Superior temporal gyrus (tissue), 1 donor: Measurements from ENCODE around the gene SLTM.
"Not testable (repeated sequence)": the region's sequence is repeated elsewhere in the genome, so short reads cannot be mapped to it uniquely, and the experiment has no call there.

Source experiments
- DNase-seq: peaks from one replicate; pipeline ENCODE4 v3.0.0-alpha.2; 2016; ENCODE audit errors: extremely low spot score

Gene SLTM

DNA sequence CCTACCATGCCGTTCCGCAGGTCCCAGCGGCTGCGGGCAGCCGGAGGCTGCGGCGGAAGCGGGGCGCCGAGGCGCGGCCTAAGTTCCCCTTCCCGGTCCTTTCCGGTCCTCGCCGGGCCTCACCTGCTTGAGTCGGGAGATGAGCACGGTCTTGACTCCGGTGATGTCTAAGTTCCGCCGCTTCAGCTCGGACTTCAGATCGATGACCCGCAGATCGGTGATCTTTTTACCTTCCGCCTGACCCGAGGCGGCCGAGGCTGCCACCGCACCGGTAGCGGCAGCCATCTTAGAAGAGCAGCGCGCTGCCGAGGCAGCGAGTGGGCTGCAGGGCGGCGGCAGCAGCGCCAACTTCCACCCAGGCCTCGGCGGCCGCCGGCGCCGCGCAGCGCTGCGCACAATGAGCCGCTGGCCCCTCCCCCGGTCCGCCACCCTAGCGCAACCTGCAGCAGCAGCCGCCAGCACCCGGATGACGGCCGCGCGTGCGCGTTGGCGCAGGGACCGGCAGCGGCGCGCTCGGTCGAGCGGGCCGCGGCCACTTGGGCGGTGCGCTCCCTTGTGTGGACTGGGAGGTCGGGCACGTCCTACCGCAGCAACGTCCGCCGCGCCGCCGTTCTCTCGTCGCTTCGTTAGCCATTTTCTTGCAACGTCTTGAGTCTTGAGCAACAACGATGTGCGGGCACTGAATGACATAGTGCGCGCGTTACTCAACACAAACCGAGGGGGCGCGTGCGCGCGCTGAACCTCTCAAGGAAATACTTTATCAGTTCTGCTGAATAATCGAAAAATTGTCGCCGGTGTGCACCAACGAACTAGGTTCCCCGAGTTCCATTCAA, at the start of gene SLTM:
Gene SLTM (minus strand): TSS at position 399 of the 833 bp plus-strand sequence. CDS start 114 bp downstream, at position 285.
- DNase-seq = peak; percentile 89

DNA sequence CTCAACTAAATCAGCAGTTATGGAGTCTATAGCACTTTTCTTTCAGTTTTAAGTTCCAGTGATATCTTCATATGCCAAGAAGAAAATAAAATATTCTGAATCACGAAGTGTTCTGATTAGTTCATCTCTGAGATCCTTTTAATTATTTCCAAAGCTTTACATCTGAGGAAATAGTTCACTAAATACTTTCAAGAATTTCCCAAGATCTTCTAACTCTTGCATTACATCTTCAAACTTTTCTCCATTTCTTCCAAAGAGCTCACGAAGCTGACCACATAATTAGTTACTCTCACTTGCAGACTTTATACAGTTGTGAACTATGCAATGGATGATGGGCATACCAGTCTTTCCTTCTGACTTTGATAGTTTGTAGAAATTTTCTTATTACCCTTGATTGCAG, 49.8 kb upstream of the SLTM start:
- DNase-seq = no peak

GRCh38 chr15:58981808-58982475, 48.5 kb upstream of the SLTM start:
- DNase-seq = no peak

DNA sequence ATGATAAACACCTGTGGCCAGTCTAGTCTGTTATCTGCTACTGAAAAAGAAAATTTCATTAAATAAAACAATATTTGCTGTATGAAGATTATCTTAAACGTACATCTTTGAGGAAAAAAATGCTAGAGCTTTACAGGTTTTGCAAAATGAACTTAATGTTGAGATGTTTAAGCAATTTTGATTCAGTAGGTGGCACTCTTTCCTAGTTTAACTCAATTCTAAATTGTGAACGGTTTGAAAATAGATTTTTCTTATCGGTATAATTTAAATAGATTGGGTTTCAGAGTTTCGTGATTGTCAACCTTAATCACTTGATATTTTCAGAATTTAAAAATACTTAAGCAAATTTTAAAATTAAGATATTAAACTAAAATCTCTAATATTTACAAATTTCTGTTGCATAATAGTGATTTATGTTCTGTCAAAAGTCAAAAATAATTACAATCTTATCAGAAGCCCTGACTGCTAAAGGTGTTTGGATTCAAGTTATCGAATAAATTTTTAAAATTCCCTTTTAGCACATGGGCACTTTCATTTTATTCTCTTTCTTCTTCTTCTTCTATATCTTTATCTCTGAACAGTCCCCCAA, 47.0 kb upstream of the SLTM start:
- peak; percentile 81 for DNase-seq

DNA sequence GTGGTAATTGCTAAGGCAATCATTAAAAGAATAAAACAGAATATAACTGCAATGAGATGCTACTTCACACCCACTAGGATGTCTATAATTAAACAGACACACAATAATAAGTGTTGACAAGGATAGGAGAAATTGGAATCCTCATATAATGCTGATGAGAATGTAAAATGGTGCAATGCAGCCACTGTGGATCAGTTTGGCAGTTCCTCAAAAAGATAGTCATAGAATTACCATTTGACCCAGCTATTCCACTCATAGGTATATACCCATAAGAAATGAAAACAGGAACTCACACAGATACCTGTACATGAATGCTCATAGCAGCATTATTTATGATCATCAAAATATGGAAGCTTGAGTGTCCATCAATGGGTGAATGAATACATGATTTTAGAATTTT, 44.4 kb upstream of the SLTM start:
- no peak for DNase-seq

DNA sequence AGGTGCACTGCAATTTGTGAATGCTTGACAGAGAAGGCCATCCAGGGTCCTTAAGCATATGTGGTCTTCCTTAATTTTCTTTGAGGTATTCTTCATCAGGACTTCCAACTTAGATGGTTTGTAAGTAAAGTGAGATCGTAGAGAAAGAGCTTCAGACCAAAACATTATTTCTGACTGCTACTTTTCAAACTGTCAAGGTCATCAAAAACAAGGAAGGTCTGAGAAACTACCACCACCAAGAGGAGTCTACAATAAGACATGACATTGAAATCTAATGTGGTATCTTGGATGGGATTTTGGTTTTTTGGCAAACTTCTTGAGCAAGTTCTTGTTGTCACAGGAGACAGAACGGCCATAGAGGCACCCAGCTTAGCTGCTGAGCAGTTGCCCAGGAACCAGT, 34.0 kb upstream of the SLTM start:
- no peak for DNase-seq

GRCh38 chr15:58966698-58967097, 33.2 kb upstream of the SLTM start:
- no peak for DNase-seq

GRCh38 chr15:58962662-58963565, 29.4 kb upstream of the SLTM start:
- DNase-seq = no peak

- DNase-seq = no peak
Measured at GRCh38 chr15:58962136-58962535, 28.7 kb upstream of the SLTM start.

GRCh38 chr15:58958811-58959210, 25.3 kb upstream of the SLTM start:
- DNase-seq = no peak

DNA sequence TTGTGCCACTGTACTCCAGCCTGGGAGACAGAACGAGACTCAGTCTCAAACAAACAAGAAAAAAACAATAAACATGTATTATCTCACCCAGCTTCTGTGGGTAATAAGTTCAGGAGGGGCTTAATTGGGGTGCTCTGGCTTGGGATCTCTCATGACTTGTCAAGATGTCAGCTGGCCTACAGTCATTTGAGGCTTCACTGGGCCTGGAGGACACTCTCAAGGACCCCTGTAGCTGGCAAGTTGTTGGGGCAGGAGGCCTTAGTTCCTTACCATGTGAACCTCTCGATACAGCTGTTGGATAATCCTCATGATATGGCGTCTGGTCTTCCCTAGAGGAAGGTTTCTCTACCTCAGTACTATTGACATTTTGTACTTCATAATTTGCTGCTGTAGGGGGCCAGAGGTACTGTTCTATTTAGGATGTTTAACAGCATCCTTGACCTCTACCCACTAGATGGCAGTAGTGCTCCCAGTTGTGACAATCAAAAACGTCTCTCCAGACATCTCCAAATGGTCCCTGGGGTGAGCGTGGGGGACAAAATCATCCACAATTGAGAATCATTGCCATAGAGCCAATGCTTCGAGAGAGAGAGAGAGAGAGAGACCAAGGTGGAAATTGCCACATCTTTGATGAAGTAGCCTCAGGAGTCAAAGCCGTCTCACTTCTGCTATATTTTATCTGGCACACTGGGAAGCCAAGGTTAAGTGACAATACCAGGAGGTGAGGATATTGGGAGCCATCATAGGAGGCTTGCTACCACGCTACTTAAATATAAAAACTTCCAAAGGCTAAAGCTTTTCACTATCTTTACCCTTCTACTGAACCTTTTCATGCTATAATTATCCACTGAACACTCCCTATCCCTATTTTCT, 23.9 kb upstream of the SLTM start:
- peak; percentile 76 for DNase-seq

DNA sequence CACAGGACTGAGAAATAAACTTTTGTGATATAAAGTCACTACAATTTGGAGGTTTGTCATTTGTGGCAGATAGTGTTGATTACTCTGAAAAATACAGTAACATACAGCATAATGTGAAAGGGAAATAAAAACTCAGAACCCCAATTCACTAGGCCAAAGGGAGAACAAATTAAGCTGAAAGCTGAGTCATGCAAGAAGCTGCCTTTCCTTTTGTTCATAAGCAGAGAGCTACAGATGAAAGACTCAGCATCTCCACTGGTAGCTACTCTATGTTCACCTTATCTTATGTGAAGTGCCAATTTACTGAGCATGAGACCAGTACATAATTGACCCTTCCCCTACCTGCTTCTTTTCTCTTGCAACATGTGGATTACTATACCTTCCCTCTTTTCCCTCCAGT, 19.3 kb upstream of the SLTM start:
- no peak for DNase-seq

DNA sequence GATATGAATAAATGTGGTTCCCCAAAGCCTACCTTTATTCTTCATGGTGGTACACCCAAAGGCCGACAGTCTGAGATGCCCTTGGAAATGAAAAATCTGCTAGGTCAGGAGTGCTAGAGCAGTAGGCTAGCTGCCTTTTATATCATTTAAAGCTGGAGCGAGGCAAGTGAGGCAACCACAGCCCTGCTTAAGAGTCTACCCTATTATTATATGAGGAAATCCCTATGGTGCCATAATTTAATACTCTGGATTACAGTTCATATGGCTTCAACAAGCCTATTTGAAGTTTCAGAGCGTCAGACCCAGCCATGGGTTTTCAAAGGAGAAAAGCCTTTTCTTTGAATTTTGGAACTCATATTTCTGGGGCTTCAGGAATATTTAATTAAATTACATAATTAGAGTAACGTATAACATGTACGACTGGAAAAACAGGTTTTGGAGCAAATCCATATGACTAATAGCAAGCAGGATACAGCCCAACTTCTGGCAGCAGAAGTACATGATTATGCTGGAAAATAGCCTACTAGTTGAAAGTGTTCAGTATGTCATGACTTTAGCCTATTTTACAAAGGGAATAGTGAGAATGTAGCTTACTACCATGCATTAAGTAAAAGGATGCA, 18.0 kb upstream of the SLTM start:
- no peak for DNase-seq

- no peak for DNase-seq
Measured at GRCh38 chr15:58947179-58947578, 13.7 kb upstream of the SLTM start.

- not testable (repeated sequence) for DNase-seq
Measured at GRCh38 chr15:58934974-58935373, 1.5 kb upstream of the SLTM start.

DNA sequence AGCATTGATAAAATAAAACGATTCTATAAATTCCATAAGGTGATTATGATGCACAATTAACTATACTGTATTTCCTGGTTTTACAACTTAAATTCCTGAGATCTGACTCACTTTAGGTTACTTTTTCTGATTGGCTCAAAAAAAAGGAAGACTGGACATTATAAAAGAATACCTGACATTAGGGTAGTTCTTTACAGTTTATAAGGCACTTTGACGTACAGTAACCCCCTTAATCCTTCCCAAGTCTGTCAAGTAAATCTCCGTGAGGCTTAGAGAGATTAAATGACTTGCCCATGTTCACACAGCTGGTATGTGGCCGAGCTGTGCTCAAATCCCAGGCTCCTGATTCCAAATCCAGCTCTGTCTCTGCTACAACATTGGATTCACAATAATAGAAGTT, 1.0 kb upstream of the SLTM start:
- DNase-seq = no peak

GRCh38 chr15:58934114-58934447, 602 bp upstream of the SLTM start:
- no peak for DNase-seq

- DNase-seq = peak; percentile 54
Measured at GRCh38 chr15:58932710-58933280, 684 bp downstream of the SLTM start.

DNA sequence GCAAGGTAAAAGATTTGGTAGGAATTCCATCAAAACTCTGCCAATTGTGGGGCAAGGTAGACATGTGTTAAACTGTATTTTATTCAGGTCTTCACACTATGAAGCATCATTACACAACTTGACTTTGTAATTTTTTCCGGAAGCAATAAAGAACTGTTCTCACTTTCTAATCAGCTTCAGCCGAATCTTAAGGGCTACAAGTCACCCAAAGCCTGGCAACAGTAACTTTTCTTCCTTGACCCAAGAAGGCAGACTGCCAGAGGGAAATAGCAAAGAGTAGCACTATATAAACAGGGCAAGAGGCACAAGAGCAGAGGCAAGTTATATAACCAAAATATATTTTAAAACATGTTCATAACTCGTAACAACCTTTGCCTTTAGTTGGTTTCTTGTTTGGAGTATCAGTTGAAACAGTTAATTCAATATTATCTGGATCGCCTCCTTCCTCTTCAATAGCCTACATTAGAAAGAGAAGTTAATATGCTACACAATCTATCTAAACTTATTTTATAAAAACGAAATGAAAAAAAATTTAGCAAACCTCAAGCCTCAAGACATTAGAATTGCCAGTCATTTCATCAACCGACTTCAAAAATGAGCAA, 1.4 kb downstream of the SLTM start:
- peak; percentile 18 for DNase-seq
